ENCODE results near the gene ZNF839.

GRCh38 chr14:102323102-102323501, 3.6 kb downstream of the ZNF839 start:
- TF ChIP-seq CTCF (IDR thresholded peaks at IDR 0.05) (peak; percentile 78), TCF7L2 (IDR thresholded peaks at IDR 0.05; ENCODE audit: low read depth, low read length) (no peak), REST (IDR thresholded peaks at IDR 0.05; ENCODE audit: insufficient read depth in 1 of 2, low read depth in 2 of 2, low read length in 1 of 2) (no peak), POLR2AphosphoS5 (IDR thresholded peaks at IDR 0.05; ENCODE audit: low read depth, low read length) (no peak)

All from Panc1 (cell line).